OCI-LY7 (cell line): ENCODE measurements around the gene VRTN.

Experiments
- EZH2phosphoT487 ChIP-seq: fragments of 200-600 bp; sonication (generic); IDR thresholded peaks from 2 replicates; pipeline ENCODE4 v1.6.1; 2018; ENCODE audit warnings: low read depth, borderline replicate concordance, mild to moderate bottlenecking, mixed run types, antibody characterized with exemption, low read length, moderate library complexity, mixed read lengths
- TF ChIP-seq, protein P1 (sequence below): fragments of 200-600 bp; sonication (generic); conservative IDR thresholded peaks from 2 replicates; pipeline ENCODE4 v1.5.1; 2014; ENCODE audit warnings: mild to moderate bottlenecking, antibody characterized with exemption, low read length, moderate library complexity, mixed read lengths

DNA sequence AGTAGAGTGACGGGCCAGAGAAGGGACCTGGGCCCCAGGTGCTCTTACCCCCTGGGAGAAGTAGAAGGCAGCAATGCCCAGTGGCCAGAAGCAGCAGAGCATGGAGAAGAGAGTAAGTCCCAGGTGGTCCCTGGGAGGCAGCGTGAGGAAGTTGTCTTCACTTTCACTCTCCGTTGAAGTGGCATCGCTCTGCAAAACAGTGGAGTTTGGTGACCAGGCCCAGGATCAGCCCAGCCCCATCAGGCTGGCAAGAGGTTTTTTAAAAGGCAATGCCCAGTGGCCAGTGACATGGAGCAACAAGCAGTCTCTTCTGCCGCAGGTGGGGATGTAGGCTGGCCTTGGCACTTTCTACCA lies 59.5 kb downstream of the VRTN start:
- TF ChIP-seq, protein P1, sequence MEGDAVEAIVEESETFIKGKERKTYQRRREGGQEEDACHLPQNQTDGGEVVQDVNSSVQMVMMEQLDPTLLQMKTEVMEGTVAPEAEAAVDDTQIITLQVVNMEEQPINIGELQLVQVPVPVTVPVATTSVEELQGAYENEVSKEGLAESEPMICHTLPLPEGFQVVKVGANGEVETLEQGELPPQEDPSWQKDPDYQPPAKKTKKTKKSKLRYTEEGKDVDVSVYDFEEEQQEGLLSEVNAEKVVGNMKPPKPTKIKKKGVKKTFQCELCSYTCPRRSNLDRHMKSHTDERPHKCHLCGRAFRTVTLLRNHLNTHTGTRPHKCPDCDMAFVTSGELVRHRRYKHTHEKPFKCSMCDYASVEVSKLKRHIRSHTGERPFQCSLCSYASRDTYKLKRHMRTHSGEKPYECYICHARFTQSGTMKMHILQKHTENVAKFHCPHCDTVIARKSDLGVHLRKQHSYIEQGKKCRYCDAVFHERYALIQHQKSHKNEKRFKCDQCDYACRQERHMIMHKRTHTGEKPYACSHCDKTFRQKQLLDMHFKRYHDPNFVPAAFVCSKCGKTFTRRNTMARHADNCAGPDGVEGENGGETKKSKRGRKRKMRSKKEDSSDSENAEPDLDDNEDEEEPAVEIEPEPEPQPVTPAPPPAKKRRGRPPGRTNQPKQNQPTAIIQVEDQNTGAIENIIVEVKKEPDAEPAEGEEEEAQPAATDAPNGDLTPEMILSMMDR, result no peak
- TF ChIP-seq EZH2phosphoT487, result no peak
